RPMI8226 (cell line): Measurements from ENCODE around the gene PRKCZ.

ENCODE experiments used
- DNase-seq: peaks from one replicate; pipeline ENCODE4 v3.0.0-alpha.2; 2015

The PRKCZ gene

DNA sequence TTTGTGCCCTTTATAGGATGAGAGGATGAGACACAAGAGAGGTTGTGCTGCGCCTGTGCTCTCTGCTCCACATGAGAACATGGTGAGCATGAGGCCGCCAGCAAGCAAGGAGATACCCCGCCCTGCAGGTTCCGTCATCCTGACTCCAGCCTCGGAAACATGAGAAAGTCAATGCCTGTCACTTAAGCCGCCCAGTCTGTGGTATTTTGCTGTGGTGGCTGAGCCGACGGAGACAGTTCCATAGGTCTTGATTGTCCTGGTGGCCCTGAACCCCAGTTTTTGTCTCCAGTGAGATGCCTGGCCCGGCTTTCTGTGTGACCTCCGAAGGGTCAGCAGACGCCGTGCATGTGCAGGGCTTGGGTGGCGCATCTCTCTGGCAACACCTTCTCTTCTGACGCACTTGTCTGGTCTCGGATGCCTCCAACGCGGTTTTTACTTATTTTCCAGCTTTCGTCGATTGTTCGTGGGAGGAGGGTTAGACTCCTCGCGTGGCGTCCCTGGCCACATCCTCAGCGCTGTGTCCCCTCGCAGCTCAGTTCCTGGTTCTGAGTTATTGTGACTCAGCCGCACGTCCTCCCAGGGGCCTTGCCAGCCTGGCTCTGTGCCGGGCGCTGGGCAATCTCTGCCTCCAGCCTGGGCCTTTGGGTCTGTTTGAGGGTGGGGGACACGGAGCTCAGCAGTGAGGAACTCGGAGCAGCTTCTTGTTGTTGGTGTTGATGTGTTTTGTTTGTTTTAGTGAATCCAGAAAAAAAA, 74.4 kb downstream of the PRKCZ start:
- no peak for DNase-seq

DNA sequence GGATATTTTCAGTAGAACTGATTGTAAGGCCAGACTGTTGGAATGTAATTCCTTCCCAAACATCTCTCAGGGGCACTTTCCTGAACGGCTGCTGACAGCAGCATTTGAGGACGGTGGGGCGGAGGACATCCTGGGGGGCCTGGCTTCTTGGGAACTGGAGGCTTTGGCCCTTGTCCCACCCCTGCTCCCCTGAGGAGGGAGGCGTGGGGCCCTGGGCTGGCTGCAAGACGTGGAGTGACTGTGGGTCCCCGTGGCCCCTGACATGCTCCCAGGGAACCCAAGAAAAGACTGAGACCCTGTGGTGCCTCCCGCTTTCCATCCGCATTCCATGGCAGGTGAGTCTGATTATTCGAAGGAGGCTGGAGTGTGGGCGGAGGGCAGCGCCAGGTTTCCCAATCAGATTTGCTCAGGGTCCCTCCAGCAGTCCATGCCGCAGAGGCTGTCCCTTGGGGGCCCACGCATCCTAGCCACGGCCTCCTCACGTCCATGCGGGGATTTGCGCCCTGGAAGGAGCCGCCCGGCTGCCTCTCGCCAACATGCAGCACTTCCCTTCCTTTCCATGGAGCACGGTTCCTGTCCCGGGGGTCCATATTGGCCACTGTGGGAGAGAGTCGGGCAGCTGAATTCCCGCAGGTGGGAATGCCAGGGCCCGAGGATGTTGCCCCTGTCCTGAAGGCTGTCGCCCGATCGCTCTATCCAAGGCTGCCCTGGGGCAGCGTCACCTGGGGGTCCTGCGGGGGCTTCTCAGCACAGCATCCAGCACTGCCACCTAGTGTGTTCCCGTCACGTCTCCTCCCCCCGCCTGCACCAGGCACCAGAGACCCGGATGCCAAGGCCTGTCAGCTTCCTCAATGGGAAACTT, 75.4 kb downstream of the PRKCZ start:
- DNase-seq: no peak

DNA sequence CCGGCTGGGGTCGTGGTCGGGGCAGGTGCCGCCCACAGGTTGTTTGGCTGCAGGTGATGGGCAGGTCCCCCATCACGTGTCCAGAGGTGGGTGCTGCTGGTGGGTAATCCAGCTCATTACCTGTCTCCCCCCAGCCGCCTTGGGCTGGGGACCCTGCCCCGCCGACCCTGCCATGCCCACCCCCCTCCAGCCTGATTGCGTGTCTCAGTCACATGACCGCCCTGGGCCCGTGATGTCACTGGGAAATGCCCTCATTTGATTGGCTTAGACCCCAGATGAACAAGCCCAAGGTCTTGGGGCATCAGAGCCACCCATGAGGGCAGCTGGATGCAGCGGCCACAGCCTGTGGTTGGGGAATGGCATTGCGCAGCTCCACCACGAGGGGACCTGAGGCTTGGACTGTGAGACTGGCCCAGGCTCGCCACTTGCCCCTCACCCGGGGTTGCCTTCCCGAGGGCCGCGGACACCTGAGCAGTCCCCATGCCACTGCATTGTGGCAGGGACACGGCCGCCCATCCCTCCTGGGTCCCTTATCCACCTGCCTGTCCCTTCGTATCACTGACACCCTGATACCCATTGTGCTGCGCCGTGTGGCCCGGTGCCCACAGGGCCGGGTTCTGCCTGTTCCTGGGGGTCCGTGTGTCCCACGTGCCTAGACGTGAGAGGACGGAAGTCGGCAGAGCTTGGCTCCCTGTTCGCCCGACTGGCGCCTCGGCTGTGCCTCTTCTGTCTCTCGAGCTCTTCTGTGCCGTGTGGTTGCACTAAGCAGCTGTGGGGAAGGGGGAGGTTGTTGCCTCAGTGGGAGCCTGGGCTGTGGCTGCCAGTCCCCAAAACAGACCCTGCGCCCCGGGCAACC, 76.3 kb downstream of the PRKCZ start:
- peak; percentile 23 for DNase-seq

DNA sequence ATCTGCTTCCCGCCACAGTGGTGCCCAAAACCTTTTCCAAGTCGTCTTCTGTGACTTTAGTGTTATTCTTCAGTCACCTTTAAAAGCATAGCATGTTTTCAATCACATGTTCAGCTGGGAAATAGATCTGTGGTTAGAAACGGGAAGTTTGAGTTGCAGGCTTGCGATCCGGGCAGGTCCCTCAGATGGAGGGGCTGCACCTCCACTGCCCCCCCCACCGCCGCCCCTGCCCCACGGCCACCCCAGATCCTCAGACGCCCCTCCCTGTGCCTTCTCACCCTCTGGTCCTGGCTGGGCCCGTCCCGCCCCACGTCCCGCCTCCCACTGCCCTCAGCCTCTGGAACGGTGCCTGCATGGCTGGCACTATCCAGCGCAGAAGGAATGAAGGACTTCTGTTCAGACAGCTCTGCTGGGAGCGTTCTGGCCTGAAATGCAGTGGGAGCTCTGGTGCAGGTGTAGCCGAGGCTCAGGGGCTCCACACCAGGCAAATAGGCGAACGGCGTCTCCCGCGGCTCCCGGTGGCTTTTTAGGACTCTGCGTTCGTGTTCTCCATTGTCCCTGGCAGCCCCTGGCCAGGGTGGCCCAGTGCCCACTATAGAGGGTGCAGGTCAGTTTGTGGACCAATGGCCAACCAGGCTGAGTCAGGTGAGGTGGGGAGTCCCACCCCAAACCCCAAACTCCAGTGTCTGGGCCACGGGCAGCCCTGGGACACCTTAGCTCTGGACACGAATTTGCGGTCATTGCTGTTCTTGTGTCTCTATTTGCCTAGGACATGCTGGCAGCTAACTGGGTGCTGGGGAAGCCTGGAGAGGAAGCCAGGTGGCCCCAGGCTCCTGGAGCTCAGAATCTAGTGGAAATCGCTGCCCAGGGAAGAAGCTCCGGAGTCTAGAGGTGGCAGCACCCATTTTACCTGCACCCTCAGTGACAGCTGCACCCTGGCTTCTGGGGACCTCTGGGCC, 77.3 kb downstream of the PRKCZ start:
- DNase-seq: no peak

DNA sequence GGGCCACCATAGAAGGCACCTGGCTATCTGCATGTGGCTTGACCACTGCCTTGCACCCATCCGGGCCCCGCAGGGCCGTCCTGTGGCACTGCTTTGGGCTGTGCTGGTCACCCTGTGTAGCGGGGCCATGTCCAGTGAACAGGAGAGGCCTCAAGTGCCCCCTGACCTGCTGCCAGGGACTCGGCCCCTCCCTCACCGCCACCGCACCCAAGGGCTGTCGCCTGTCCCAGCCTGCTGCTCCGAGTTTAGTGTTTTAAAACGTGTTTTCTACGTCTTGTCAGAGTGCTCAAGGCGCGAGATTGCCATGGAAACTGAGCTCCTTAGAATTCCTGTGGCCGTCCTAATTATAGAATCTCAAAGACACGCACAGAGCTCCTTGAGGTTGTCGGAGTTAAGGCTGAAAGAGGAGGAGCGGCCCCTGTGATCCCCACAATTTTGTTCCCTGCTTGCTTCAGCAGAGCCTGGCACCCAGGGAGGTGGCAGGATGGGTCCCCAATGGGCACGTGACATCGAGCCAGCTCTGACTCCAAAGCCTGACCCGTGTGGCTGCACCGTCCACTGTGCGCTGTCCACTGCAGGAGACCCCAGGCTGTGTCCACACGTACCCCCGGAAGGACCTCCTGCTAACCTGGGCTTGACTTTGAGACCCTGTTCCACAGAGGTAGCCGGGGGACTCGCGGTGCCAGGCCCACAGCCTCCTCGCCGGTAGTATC, 78.1 kb downstream of the PRKCZ start:
- no peak for DNase-seq

DNA sequence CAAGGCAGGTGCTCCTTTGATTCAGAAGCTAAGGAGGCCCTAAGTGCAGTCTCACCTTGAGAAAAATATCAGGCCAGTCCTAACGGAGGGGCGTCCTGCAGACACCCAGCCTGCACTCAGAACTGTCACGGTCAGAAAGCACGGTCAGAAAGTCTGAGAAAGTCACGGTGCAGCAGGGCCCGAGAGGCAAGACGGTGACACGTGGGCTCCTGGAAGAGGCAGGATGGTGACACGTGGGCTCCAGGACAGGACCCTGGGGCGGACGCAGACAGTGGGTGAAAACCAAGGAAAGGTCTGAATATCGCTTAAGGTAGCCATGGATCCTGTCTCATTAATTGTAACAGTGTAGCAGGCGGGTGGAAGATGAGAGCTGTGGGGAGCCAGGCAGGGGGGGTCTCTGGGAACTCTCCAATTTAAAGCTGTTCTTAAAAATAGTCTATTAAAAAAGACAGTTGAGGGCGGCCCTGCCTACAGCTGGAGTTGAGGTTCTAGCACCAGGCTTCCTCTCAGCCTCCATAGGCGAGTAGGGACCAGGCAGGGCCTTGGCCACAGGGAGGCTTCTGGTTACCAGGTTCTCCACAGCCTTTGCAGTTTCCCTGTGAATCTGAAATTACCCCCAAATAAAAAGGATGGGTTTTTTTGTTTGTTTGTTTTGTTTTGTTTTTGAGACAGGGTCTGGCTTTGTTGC, 79.2 kb downstream of the PRKCZ start:
- no peak for DNase-seq

DNA sequence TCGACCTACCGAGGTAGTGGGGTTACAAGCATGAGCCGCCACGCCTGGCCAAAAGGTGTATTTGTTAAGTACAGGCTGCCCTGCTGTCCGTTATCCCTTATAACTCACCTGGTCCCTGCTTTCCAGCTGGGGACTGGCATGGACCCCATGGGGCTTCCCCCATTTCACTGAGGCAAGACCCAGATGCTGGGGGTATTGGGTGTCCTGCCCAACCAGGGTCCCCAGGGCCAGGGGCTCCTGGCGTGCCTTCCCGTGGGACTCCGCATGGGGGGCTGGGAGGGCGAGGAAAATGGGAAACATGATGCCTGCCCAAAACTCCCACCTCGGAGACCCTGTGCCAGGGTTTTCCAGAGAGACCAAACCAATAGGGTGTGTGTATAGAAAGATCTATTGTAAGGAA, 79.9 kb downstream of the PRKCZ start:
- no peak for DNase-seq

DNA sequence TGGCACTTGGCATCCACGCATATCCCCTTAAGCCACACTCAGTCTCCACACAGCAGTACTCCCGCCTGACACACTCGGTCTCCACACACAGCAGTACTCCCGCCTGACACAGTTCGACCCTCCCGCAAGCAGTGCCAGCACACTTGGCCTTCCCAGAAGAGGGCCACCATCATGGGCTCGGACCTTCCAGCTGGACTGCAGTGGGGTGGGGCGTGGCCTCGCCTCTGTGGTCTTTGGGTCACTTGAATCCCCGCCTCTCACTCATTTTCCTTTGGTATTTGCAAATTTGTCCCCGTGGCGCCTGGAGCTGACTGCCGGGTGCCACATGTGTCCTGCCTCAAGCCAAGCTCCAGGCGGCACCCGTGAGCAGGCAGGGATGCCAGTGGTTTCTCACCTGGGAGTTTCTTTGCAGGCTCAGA, 80.7 kb downstream of the PRKCZ start:
- DNase-seq: peak; percentile 82

DNA sequence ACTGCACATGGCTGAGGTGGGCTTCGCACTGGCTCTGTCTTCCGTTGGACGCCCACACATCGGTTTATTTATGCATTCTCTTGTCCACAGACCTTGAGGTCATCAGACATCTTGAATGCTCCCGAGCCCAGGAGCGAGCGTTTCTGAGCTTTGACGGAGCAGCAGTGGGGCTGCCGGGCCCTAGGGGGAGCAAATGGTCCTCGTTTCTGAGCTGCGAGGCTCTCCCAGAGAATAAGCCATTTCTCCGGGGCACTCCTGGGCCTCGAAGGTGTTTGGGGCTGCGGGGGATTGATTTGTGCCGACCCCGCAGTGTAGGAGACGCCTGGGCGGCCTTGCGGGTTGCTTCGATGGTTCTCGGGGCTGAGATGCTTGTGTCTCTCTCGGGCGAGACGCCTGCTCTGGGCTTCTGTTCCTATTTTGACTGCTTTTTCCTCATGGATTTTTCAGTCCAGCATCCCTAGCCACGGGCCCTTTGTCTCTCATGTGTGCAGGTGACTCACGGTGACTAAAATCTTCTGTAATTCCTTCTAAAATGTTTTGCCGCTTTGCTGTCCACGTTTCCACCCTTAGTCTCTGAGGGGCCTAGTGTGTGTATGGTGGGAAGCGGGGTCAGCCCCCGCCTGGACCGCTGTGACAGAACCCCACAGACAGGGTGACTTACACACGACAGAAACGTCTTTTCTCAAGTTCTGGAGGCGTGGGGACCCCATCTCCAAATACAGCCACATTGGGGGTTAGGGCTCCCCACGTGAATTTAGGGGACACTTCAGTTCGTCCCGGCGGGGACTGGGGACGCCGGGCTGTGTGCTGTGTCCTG, 82.2 kb downstream of the PRKCZ start:
- DNase-seq: no peak

DNA sequence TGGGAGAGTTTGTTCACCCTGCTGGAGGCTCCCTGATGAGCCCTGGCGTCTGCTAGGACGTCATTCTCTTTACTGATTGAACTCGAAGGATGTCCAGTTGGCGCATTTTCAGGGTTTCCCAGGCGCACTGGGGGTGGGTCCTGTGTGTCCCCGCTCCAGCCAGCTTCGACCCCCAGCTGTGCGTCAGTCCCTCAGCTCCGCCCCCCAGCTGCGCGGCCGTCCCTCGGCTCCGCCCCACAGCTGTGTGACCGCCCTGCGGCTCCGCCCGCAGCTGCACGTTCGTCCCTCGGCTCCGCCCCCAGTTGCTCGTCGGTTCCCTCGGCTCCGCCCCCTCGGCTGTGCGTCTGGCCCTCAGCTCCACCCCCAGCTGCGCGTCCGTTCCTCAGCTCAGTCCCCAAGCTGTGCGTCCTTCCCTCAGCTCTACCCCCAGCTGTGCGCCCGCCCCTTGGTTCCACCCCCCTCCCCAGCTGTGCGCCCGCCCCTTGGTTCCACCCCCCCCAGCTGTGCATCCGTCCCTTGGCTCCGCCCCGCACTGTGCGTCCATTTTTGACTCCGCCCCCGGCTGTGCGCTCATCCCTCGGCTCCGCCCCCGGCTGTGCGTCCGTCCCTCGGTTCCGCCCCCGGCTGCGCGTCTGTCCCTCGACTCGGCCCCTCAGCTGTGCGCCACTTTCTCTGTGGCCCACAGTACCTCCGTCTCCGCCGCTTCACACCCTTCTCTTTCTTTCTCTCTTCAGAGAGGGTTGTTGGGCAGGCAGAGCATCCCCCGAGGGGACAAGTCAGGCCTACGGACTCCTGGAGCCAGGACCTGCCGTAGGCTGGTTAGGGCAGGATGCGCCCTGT, 83.0 kb downstream of the PRKCZ start:
- DNase-seq: peak; percentile 100

DNA sequence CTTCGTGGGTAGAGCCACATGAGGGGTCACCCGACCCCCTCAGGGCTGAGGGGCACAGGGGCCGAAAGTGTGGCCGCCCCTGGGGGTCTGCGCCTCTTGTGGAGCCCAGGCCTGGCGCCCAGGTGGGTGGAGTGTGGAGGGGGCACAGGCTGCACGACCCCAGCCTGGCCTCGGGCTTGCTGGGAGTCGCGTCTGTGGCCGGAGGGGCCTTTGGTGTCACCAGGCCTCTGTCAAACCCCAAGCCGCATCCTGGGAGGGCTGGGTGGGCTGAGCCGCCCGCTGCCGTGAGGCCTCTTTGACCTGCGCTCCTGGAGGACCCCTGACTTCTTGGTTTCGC, 83.6 kb downstream of the PRKCZ start:
- no peak for DNase-seq

DNA sequence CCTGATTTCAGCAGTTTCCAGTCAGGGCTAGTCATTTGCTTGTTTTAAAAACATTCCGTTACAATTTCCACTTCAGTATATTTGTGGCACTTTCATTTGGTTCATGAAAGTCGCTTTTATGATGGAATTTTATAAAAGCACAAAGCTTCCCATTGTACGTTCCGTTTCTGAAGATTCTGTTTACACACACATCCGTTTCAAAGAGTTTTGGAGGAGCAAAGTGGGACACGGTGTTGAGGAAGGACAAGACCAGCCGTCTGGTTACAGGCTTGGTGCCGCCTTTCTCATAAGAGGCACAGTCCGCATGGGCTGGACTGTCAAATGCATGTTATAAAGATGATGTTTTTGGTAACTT, 84.0 kb downstream of the PRKCZ start:
- DNase-seq: no peak

DNA sequence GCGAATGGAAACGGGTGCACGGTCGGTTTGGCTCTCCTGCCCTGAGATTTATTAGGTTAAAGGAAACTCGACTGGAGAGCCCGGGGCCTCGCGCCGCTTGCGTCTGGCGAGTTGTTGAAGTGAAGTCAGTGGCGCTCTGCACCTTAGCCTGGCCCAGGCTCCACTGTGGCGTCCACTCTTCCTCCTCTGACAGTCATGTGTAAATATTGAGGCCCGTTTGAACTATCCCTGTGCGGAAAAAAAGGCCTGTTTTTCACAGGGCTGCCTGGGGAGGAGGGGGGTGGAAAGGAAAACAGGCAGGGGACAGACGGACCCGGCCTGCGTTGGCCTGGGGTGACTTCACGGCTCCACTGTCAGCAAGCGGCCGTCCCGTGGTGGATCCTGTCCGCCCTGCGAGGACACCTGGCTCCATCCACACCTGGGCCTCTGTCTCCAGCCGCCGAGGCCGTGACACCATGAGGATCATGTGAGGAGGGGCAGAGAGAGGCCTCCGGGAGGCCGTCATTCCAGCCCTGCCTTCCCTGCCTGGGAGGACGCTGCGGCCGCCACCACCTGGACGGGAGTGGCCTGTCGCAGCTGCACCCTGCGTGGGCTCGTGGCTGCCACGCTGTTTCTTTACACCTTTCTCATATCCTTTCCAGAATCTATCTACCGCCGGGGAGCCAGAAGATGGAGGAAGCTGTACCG, 84.6 kb downstream of the PRKCZ start:
- no peak for DNase-seq

DNA sequence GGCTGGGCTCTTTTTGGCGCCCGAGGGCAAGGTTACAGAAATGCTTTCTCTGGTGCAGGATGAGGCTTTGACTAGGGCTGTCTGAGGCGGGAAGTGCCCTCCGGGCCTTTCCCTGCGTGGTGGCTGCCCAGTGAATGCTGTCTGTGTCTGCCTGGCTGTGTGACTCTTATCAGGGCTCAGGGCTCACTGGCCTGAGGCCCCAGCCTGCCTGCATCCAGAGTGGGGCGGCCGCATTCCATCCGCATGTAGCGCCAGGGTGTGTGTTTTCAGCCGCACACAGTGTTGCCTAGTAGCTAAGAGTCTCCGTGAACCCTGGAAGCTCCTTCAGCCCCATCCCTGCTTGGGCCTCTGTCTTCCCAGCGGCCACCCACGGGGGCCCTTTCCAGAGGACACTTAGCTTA, 85.2 kb downstream of the PRKCZ start:
- no peak for DNase-seq

DNA sequence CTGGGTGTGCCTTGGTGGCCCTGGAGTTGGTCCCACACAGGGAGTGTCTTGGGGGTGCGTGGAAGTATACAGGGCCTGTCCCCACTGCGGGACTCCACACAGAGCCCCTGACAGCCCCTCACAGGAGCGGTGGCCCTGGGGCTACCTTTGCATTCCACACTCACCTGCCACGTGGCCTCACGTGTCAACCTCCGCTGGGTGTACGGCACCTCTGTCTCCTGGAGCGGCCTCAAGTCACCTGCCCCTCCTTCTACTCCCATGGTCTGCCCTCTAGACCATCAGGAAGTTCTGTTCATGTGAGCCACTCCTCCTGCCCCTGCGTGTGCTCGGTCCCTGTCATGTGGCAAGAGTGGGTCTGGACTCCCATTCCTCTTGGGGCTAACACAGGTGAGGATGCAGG, 85.7 kb downstream of the PRKCZ start:
- DNase-seq: no peak

DNA sequence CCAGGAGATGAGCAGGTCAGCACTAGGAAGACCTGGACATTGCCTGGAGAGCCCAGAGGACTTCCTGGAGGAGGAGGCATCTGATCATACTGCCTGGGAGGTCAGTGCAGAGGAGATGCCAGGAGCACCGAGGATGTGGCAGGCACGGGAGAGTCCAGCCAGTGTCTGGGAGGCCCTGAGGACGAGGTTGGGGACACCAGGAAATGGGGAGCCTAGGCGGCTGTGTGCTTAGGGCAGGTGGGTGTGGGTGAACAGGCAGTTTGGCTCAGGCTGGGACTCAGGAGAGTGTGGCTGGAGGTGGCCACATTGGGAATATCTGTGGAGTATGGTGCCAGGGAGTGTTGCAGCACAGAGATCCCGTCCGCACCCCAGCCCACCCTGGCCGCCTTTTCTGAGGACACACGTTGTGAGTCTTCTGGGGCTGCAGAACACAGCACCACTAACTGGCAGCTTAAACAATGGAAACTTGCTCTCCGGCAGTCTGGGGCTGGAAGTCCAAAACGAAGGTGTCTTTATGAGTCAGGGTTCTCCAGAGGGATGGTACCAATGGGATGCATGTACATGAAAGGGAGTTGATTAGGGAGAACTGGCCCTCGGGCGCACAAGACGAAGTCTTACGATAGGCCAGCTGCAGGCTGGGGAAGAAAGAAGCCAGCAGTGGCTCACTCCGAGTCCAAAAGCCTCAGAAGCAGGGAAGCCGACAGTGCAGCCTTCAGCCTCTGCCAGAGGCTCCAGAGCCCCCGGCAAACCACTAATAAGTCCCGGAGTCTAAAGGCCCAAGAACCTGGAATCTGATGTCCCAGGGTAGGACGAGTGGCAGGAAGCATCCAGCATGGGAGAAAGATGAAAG, 86.4 kb downstream of the PRKCZ start:
- DNase-seq: no peak

DNA sequence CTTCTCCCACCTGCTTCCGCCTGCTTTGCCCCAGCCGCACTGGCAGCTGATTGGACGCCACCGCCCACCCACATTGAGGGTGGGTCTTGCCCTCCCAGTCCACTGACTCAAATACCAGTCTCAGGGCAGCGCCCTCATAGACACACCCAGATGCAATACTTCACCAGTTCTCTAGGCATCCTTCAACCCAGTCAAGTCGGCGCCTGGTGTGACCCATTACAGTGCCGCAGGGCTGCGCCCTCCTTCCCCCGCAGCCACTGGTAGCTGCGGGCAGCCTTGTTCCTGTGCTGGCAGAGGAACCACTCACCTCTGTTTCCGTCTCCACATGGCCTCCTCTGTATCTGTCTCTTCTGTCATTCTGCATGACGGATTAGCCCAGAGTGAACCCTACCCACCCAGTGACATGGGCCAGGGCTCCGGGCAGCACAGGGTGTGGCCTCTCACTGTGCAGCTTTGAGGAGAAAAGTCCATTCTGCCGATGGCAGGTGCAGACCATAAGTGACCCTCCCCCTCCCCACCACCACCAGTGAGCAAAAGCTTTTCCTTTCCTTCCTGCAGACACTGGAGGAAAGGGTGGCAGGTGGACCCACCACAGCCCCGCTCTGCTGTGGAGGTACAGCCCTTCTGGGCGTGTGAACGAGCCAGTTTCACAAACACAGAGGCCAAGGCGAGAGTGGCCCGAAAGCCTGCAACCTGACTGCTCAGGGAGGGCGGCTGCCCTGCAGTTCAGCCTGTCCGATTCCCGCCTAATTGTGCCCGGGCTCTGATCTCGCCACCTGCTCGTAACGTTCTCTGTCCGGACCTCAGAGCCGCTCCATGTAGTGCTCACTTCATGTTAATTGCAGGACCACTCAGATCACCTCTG, 87.3 kb downstream of the PRKCZ start:
- no peak for DNase-seq
